HL-60 (cell line): ENCODE data around the gene RPS6KA3.
"Not testable (repeated sequence)": the region's sequence is repeated elsewhere in the genome, so short reads cannot be mapped to it uniquely, and the experiment has no call there.

Experiments used
- DNase-seq, 2 experiments: peaks; one replicate each; pipeline ENCODE4 v3.0.0-alpha.2; 2010 to 2020; ENCODE audit warnings: low read depth in 1 of 2, low spot score in 1 of 2
- H3K27ac ChIP-seq: fragments of 250-450 bp; sonication (Bioruptor Pico); replicated peaks from 2 replicates; pipeline ENCODE4 v1.5.1; 2020; ENCODE audit warnings: mild to moderate bottlenecking, moderate library complexity
- H3K27me3 ChIP-seq: fragments of 250-450 bp; sonication (Bioruptor Pico); 2 replicates; pipeline ENCODE4 v1.5.1; 2021; ENCODE audit warnings: mild to moderate bottlenecking, moderate library complexity; ENCODE audit not compliant: insufficient read depth, poor library complexity, severe bottlenecking
- H3K4me3 ChIP-seq: replicated peaks from 2 replicates; pipeline ENCODE4 v1.5.1; 2011; ENCODE audit warnings: mild to moderate bottlenecking, control low read depth, low read length; ENCODE audit not compliant: insufficient read depth
- GABPA ChIP-seq: IDR thresholded peaks from 2 replicates; pipeline ENCODE4 v1.6.1; 2012; ENCODE audit warnings: low read depth
- POLR2AphosphoS5 ChIP-seq: IDR thresholded peaks from 2 replicates; pipeline ENCODE4 v1.6.1; 2012; ENCODE audit warnings: low read depth
- REST ChIP-seq: IDR thresholded peaks from 2 replicates; pipeline ENCODE4 v1.6.1; 2012; ENCODE audit warnings: low read depth; ENCODE audit not compliant: insufficient replicate concordance
- SPI1 ChIP-seq: IDR thresholded peaks from 2 replicates; pipeline ENCODE4 v1.6.1; 2012; ENCODE audit warnings: low read depth, mild to moderate bottlenecking, borderline replicate concordance
- TF ChIP-seq, protein P1 (sequence below): IDR thresholded peaks from one replicate; pipeline ENCODE4 v1.5.1; 2011; ENCODE audit warnings: low read length, control low read depth, inconsistent platforms; ENCODE audit not compliant: insufficient read depth

RPS6KA3 gene

GRCh38 chrX:20173856-20174255, 92.9 kb downstream of the RPS6KA3 start:
- no peak overlapping the region for H3K27ac ChIP-seq
- H3K27me3 ChIP-seq: no peaks in the 10 kb centered on the region
- no peak for DNase-seq
- TF ChIP-seq, protein P1, sequence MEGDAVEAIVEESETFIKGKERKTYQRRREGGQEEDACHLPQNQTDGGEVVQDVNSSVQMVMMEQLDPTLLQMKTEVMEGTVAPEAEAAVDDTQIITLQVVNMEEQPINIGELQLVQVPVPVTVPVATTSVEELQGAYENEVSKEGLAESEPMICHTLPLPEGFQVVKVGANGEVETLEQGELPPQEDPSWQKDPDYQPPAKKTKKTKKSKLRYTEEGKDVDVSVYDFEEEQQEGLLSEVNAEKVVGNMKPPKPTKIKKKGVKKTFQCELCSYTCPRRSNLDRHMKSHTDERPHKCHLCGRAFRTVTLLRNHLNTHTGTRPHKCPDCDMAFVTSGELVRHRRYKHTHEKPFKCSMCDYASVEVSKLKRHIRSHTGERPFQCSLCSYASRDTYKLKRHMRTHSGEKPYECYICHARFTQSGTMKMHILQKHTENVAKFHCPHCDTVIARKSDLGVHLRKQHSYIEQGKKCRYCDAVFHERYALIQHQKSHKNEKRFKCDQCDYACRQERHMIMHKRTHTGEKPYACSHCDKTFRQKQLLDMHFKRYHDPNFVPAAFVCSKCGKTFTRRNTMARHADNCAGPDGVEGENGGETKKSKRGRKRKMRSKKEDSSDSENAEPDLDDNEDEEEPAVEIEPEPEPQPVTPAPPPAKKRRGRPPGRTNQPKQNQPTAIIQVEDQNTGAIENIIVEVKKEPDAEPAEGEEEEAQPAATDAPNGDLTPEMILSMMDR: no peak
- TF ChIP-seq REST: no peak
- no peak for TF ChIP-seq SPI1
- TF ChIP-seq GABPA: no peak
- TF ChIP-seq POLR2AphosphoS5: no peak
- no peak overlapping the region for H3K4me3 ChIP-seq

GRCh38 chrX:20173313-20173712, 93.4 kb downstream of the RPS6KA3 start:
- DNase-seq: no peak
- Histone ChIP-seq H3K4me3 (no peak overlapping the region), H3K27me3 (no peaks in the 10 kb centered on the region), H3K27ac (no peak overlapping the region)
- TF ChIP-seq SPI1 (no peak), POLR2AphosphoS5 (no peak), REST (no peak)

GRCh38 chrX:20171887-20172286, 94.8 kb downstream of the RPS6KA3 start:
- H3K27ac ChIP-seq: no peak overlapping the region

GRCh38 chrX:20162516-20162915, 104.2 kb downstream of the RPS6KA3 start:
- H3K4me3 ChIP-seq, DNase-seq, H3K27ac ChIP-seq, H3K27me3 ChIP-seq: not testable (repeated sequence)

More at GRCh38 chrX:20171887-20172286, 94.8 kb downstream of the RPS6KA3 start:
- no peak for DNase-seq
- Histone ChIP-seq H3K4me3 (no peak overlapping the region), H3K27me3 (no peaks in the 10 kb centered on the region)
- TF ChIP-seq, protein P1: no peak
- no peak for TF ChIP-seq REST
- no peak for TF ChIP-seq GABPA
- TF ChIP-seq SPI1: no peak
- TF ChIP-seq POLR2AphosphoS5: no peak
